ENCODE results near the gene OSBPL5.
"Not testable (repeated sequence)": the region's sequence is repeated elsewhere in the genome, so short reads cannot be mapped to it uniquely, and the experiment has no call there.

Gene OSBPL5

DNA sequence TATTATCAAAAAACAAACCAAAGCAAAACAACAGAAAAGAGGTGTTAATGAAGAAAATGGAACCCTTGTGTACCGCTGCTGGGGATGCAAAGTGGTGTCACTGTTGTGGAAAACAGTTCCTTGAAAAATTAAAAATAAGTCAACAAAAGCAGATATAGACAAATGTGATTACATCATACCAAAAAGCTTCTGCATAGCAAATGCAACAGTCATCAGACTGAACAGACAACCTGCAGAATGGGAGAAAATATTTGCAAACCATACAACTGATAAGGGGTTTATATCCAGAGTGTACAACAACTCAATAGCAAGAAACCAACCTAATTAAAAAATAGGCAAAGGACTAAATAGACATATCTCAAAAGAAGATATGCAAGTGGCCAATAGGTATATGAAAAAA, 85.0 kb downstream of the OSBPL5 start:
- no peak for DNase-seq

DNA sequence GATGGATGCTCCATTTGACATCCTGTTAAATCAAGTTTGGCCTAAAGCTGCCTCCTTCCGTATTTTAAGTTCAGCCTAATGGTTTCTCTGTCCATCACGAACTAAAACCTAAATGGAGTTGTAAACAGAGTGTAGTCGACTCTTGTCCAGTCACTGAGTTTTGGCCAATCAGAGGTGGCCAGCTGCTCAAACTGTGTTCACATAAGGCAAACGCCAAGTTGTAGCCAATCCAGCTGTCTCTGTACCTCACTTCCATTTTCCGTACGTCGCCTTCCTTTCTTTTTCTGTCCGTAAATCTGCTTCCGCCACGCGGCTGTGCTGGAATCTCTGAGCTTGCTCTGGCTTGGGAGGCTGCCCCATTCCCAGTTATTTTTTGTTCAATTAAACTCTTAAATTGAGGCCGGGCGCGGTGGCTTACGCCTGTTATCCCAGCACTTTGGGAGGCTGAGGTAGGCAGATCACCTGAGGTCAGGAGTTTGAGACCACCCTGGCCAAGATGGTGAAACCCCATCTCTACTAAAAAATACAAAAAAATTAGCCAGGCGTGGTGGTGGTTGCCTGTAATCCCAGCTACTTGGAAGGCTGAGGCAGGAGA, 87.2 kb downstream of the OSBPL5 start:
- no peak for DNase-seq

DNA sequence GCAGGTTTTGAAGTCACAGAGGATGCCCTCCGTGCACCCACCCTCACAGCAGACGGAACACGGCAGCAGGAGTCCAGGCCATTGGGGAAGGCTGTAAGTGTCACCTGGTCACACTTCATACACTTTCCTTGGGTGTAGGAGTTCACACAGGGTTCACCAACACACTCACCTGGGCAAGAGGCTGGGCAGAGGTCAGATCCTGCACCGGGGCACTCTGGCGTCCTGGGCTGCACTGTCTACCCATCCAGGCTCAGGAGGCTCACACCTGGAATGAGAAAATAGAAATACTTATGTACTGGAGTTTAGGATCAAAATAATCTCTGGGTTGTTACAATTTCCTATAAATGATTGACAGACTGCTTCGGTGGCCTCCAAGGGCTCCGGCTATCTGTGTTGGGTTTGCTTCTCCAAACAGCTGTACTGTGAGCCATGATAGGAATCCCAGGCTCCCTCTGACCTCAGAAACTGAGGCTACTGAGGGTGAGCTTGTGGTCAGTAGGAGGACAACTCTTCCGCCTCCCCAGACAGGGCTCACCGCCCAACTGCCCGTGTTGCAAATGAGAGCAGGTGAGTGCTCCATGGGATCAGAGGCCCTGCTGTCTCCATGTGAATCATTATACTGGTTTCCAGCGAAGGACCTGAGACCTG, 87.8 kb downstream of the OSBPL5 start:
- DNase-seq: no peak

DNA sequence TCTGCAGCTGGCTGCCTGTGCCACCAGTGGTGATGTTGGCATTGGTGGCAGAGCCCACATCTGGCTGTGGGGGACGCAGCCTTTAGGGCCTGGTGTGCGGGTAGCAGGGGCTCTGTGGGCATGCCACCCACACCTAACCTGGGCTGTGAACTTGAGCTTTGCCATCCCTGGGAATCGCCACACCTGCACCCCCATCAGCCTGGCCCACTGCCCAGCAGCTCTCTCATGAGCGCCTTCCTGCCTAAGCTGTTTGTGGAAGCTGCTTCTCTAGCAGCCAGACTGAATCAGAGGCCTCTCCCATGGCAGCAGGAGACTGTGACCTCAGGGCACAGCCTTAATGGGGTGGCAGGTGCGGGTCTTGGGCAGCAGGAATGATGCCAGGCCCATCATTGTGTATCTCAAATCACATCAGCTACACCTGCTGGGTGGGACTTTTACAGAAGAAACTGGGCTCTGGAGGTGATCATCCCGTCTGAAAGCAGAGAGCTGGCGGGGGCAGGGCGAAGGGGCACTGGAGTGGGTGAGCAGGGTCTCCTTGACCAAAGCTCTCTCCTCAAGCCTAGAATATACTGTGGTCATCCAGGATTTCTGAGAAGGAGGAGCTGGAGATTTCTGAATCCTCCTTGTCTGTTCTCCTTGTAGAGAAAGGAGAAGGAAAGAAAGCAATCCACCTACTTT, 90.1 kb downstream of the OSBPL5 start:
- no peak for DNase-seq

DNA sequence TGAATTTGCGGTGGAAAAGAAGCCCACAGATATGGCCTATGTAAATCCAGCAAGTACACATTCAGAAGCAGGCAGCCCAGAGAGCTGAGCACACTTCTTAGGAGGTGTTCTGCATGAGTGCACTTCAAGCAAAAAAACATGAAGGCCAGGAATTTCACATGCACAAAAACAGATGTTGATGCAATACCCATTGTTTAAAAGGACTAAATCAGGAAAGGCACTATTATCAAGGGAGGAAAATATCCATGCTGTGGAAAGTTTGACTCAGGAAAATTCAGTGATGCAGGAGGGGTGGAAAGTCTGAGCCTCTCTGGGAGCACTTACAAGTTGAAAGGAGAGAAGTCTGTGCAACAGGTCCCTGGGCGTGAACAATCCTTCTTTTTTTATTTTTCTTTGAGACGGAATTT, 92.1 kb downstream of the OSBPL5 start:
- DNase-seq: no peak

DNA sequence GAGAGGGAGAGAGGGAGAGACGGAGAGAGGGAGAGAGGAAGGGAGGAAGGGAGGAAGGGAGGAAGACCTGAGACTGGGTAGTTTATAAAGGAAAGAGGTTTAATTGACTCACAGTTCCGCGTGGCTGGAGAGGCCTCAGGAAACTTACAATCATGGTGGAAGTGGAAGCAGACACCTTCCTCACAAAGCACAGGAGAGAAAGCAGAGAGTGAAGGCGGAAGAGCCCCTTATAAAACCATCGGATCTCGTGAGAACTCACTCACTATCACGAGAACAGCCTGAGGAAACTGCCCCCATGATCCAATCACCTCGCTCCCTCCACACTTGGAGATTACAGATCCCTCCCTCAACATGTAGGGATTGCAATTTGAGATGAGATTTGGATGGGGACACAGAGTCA, 95.7 kb downstream of the OSBPL5 start:
- no peak for DNase-seq

DNA sequence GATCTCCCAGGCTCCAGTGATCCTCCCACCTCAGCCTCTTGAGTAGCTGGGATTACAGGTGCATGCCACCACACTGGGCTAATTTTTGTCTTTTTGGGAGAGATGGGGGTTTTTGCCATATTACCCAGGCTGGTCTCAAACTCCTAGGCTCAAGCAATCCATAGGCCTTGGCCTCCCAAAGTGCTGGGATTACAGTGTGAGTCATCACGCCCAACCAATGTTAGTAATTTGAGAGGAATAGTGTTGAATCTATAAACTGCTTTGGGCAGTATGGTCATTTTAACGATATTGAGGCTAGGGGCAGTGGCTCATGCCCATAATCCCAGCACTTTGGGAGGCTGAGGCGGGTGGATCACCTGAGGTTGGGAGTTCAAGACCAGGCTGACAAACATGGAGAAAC, 98.8 kb downstream of the OSBPL5 start:
- not testable (repeated sequence) for DNase-seq

DNA sequence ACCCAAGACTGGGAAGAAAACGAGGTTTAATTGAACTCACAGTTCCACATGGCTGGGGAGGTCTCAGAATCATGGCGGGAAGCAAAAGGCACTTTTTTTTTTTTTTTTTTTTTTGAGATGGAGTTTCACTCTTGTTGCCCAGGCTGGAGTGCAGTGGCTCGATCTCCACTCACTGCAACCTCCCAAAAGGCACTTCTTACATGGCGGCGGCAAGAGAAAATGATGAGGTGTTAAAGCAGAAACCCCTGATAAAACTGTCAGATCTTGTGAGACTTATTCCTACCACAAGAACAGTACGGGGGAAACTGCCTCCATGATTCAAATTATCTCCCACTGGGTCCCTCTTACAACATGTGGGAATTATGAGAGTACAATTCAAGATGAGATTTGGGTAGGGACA, 100.4 kb downstream of the OSBPL5 start:
- not testable (repeated sequence) for DNase-seq

DNA sequence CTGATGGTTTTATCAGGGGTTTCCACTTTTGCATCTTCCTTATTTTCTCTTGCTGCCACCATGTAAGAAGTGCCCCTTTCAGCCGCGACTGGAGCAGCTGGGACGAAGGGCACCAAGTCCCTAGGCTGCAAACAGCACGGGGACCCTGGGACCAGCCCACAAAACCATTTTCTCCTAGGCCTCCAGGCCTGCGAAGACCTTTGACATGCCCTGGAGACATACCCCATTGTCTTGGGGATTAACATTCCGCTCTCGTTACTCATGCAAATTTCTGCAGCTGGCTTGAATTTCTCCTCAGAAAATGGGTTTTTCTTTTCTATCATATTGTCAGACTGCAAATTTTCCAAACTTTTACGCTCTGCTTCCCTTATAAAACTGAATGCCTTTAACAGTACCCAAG, 101.2 kb downstream of the OSBPL5 start:
- DNase-seq: not testable (repeated sequence)

DNA sequence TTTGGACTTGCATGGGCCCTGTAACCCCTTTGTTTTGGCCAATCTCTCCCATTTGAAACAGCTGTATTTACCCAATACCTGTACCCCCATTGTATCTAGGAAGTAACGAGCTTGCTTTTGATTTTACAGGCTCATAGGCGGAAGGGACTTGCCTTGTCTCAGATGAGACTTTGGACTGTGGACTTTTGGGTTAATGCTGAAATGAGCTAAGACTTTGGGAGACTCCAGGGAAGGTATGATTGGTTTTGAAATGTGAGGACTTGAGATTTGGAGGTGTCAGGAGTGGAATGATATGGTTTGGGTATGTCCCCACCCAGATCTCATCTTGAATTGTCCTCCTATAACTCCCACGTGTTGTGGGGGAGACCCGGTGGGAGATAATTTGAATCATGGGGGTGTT, 101.7 kb downstream of the OSBPL5 start:
- DNase-seq: not testable (repeated sequence)

DNA sequence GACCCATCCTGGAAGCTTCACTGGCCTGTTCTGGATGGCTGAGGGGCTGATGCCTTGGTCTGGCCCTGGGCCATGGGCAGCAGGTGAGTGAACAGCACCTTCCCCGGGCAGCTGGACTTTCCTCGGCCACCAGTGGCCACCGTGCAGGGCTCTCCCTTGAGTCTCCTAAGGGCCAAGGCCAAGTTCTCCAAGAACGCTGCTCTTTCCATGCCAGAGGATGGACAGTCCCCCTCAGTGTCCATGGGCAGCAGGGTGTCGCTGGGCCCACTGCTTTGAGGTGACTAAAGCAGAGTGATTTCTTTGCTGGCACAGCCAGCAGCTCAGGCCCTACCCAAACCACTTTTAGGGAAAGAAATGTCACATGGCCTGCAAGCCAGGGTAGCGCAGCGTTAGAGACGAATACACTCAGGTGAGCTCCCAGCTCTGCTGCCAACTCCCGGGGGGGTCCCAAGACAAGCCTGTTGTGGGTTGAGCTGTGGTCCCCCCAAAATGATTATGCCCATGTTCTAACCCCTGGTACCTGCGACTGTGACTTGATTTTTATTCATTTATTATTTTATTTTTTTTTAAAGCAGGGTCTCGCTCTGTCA, 104.6 kb downstream of the OSBPL5 start:
- no peak for DNase-seq

DNA sequence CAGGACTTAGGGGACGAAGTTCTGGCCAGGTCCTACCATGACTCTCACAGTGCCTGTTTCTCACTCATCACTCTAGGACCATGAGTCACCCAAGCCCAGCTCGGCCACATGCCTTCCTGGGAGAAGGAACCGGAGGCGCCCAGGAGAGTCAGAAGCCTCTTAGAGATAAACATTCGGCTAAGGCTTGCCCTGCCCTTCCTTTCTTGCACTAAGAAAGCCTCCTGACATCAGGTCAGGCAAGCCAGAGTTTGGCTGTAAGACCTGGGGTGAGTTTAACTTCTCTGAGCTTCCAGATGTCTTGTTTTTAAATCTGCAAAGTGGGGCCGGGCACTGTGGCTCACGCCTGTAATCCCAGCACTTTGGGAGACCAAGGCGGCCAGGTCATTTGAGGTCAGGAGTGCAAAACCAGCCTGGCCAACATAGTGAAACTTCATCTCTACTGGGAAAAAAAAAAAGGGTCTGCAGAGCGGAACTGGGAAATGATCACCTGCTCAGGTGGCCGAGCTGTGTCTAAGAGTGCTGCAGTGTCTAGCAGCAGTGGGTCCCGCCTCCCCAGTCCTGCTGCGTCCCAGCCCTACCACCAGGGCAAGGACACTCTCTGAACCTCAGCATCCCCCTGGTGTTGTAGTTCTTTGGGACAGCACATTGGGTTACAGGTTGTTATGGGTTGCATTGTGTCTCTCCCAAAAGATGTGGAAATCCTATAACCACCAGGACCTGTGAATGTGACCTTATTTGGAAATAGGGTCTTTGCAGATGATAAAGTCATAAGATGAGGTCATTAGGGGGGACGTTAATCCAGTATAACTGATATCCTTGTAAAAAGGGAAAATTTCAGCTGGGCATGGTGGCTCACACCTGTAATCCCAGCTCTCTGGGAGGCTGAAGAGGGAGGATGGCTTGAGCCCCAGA, 106.1 kb downstream of the OSBPL5 start:
- no peak for DNase-seq

DNA sequence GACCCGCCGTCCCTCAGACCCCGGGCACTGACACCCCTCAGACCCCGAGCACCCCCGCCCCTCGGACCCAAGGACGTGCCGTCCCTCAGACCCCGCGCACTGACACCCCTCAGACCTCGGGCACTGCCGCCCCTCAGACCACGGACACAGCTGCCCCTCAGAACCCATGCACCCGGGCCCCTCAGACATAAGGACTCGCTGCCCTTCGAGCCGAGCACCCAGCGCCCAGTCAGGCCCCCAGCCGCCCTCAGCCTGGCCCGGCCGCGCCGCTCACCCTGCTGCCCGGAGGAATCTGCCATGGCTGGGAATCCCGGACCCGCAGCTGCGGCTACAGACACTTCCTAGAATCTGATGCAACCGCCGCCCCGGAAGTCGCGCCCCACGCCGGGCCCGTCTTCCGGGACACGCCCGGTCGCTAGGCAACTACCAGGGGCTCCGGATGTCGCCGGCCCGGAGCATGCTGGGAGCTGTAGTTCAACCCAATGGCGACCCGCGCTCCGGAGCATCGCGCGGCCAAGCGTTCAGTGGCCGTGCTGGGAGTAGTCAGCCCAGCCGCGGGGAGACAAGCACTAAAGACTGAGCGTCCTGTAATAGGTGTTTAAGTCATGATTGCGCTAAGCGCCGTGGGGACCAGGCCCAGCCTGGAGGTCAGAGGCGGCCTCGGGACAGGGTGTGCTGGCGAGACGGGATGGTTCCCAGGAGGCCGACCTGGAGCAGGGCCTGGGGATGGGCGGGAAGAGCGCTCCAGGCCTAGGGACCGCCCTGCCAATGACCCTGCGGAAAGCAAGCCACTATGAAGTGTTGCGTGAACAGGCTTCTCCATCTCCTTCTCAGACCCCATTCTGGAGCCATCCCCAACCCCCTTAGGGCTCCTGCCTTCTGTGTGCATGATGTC, 107.8 kb downstream of the OSBPL5 start, which contains the start of gene CARS1:
Gene CARS1, minus strand, starts transcription at position 355 of the 895 bp plus-strand sequence. Its CDS starts 56 bp downstream, at position 299.
- peak; percentile 88 to 96 (median 91) for DNase-seq

DNA sequence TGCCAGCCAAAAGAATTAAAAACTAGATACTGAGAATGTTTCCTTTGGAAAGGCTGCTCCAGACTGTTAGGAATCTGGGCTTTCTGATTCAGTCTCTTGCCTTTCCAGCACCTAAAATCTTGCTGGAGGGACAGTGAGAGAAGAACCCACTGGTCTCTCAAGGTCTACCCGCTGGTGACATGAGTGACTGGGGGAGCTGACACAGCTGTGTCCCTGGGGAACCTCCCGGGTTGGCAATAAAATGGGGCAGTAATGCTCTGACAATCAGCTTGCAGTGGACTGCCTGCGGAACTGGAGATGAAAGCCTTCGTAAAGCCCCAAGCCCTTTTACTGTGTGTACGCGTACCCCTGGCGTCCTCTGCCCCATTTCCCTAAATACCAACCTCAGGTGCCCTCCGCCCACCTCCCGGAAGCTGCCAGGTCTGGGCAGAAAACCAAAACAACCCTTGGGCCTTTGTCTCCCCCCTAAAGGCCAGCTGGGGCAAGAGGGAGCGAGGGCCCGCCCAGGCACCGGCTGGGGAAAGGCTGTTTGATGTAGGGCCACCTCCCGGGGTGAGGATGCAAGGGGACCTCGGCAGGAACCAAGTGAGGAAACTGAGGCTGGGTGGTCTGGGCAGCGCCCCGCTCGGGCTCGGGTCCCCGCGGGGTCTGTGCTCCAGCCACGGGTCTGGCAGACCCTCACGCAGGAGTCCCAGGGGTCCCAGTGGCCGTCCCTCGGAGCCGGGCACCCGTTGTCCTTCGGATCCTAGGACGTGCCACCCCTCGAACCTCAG, 108.6 kb downstream of the OSBPL5 start:
- DNase-seq: peak in 1 of 5 donors; percentile 30

DNA sequence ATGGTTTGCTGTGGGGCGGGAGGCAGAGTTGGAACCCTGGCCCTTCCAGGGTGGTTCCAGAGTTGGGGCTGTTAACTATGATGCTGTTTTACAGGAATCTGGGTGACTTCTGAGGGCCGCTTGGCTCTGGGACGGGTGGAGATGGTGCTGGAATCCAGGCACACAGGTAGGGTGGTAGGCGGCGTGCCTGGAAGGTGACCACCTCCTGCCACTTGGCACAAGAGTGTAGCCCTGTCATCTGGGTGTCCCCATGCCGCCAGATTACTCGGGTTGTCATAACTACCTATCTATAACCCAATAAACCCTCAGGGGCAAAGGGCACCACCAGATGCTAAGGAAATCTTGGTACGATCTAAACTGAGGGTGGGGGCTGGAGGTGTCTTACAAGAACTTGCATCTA, 109.2 kb downstream of the OSBPL5 start:
- no peak for DNase-seq

DNA sequence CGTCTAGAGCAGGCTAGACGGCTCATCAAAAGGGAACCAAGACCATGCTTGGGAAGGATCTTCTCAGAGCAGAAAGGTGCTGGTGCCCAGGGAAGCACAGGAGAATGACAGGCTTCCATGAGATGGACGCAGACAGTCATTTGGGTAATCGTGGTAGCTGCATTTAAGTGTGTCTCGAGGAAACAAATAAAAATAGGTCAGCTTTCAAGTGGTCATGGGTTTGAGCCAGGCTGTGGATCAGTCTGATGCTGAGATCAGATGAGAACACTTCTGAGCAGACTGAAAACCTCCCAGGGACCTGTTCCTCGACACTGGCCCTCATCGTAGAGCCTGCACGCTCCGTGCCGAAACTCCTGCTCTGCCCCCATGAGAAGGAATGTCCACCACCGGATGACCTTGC, 112.5 kb downstream of the OSBPL5 start:
- no peak for DNase-seq

DNA sequence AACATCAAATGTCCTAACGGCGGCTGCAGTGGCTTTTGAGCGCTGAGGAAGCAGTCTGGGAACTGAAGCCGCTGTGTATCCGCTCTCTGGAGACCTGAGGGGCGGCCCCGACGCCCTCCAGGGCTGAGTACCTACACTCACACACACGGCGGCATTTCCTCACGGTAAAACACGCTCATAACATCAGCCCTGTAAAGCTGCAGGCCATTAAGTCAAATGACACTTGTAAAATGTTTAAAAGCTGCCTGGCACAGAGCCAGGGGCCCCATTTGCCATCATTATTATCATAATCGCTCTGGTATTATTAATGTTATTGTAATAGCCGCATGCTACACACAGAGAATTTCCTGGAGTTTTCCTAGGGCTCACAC, 113.0 kb downstream of the OSBPL5 start:
- DNase-seq: no peak

DNA sequence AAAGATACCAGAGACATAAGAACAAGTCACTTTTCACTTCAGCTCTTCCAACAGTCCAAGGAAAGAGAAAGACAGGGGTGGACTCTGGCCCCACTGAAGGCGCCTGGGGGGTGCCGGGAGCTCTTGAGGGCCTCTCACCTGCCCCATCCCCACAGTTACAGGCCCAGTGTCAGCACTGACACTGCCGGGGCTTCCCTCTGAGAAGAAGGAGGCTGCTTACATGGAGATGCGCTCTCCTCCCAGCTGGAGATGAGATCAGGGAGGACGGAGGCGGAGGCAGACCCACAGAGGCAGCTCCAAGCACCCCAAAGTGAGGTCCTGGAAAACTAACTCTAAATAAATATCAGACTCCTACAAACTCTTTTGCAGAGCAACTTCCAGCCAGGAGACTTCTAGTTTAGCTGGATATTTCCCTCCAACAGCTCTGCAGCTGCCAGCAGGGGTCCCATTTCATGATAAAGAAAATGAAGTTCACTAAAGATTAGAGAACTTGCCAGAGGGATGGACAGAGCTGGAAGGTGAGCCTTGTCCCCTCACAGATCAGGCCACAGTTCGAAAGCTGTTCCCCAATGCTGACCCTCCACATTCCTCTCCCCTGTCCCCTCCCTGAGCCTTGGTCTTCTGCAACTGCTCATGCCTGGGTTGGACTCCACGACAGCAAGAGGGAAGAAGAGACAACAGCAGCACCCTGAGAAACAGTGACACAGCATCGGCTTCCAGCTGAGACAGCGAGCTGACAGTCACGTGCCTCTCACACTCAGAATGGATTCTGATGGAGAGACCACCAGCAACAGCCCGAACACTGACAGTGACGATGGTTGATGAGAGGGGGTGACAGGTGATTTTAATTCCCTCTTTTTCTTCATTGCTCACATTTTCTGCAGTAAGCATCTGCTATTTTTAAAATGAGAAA, 113.7 kb downstream of the OSBPL5 start:
- no peak for DNase-seq

DNA sequence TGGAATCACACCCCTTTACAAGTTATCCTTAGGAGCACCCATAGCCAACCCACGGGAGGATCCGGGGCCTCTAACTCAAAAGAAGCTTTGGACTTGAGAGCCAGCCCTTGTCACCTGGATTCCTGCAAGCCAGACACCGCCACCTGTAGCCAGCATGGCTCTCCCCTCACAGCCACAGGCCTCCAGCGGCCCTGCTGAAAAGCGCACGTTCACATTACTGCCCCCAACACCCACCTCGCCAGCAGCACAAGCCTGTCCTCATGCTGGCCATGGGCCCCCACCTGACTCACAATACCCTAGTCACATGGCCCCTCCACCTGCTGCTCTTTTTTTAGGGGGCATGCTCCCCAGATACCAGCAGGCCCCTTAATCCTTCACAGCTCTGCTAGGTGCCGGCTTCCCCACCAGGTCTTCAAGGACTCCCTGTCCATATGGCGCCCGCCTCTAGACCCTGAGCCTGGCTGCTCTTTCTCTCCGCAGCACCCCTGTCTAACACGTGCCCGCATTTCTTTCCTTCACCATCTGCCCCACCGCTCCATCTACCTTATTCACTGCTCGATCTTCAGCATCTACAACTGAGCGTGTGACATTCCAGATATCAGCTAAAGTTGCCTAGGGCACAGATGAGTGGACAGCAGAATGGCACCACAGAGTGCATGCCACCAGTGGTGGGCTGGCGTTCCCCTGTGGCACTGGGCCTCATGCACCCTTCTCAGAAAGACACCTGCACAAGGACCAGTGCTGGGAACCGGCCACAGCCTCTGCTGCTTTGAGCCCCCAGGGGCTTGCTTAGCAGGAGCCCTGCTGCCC, 114.5 kb downstream of the OSBPL5 start:
- DNase-seq: no peak

Measured in T-helper 1 cell (primary cell).